Calu3 (cell line): ENCODE results near the gene ADGRV1. TPM values are rescaled to one million over a fixed set of nuclear protein-coding genes. Genes with fewer than 3 reads are reported as not detected.

Experiments used
- BruUV-seq: library from RNA; stranded (reverse); fragments of 400-500 nt; replicated peaks from 2 replicates; lab custom pipeline; 2021; lab: Mats Ljungman, UMichigan
- CTCF ChIA-PET: fragments of 300-600 bp; sonication (Branson Sonifier 250); formaldehyde crosslinking; loops from one replicate; lab custom pipeline; 2022; ENCODE audit warnings: antibody characterized with exemption; lab: Charles Lee
- DNase-seq: peaks from one replicate; pipeline ENCODE4 v3.0.0; 2022
- H3K27ac Mint-ChIP-seq: one replicate; pipeline ENCODE4 v1.8.0; 2022; ENCODE audit warnings: mixed read lengths; ENCODE audit not compliant: unreplicated experiment
- H3K27me3 Mint-ChIP-seq: one replicate; pipeline ENCODE4 v1.8.0; 2022; ENCODE audit warnings: mixed read lengths; ENCODE audit not compliant: unreplicated experiment
- H3K36me3 Mint-ChIP-seq: one replicate; pipeline ENCODE4 v1.8.0; 2022; ENCODE audit warnings: mild to moderate bottlenecking, moderate library complexity, mixed read lengths; ENCODE audit not compliant: insufficient read depth, unreplicated experiment
- H3K4me1 Mint-ChIP-seq: one replicate; pipeline ENCODE4 v1.8.0; 2022; ENCODE audit warnings: mild to moderate bottlenecking, low read depth, mixed read lengths; ENCODE audit not compliant: unreplicated experiment
- H3K4me3 Mint-ChIP-seq: one replicate; pipeline ENCODE4 v1.8.0; 2022; ENCODE audit warnings: mild to moderate bottlenecking, low read depth, moderate library complexity, mixed read lengths; ENCODE audit not compliant: unreplicated experiment
- H3K9me3 Mint-ChIP-seq: one replicate; pipeline ENCODE4 v1.8.0; 2022; ENCODE audit warnings: low read depth, mixed read lengths; ENCODE audit not compliant: unreplicated experiment
- CTCF ChIP-seq: fragments of 200-600 bp; IDR thresholded peaks from one replicate; pipeline ENCODE4 v1.8.0; 2022; ENCODE audit warnings: antibody characterized with exemption; ENCODE audit not compliant: unreplicated experiment
- intact Hi-C: fragments of 100-400 bp; cut with micrococcal nuclease; formaldehyde crosslinking; loops from one replicate; pipeline ENCODE4 v1.10.0; 2022; ENCODE audit not compliant: unreplicated experiment
- total RNA-seq: library from RNA; stranded (reverse); gene quantifications from 2 replicates; pipeline ENCODE4 v1.2.3, GENCODE V29; 2022

ADGRV1 gene
- total RNA-seq, 1 experiment from 2014 or later: 1.8 TPM

GRCh38 chr5:91006713-91007112, 448.1 kb downstream of the ADGRV1 start:
- H3K9me3 Mint-ChIP-seq: no peaks in the 10 kb centered on the region
- CTCF ChIA-PET: no interaction called here
- intact Hi-C loops: no loop called here

GRCh38 chr5:91007251-91007650, 448.7 kb downstream of the ADGRV1 start:
- no TSS peak for BruUV-seq
- no peak for TF ChIP-seq CTCF
- H3K27ac Mint-ChIP-seq: no peak overlapping the region
- H3K9me3 Mint-ChIP-seq: no peaks in the 10 kb centered on the region
- H3K4me3 Mint-ChIP-seq: no peak overlapping the region
- DNase-seq: no peak
- intact Hi-C loops: no loop called here
- CTCF ChIA-PET: no interaction called here
- no peaks in the 10 kb centered on the region for H3K36me3 Mint-ChIP-seq
- peaks cover 13% of the 10 kb centered on the region for H3K4me1 Mint-ChIP-seq
- no peaks in the 10 kb centered on the region for H3K27me3 Mint-ChIP-seq

More at GRCh38 chr5:91006713-91007112, 448.1 kb downstream of the ADGRV1 start:
- H3K27me3 Mint-ChIP-seq: no peaks in the 10 kb centered on the region
- peaks cover 13% of the 10 kb centered on the region for H3K4me1 Mint-ChIP-seq
- TF ChIP-seq CTCF: no peak
- no peaks in the 10 kb centered on the region for H3K36me3 Mint-ChIP-seq
- H3K4me3 Mint-ChIP-seq: no peak overlapping the region
- no peak for DNase-seq
- BruUV-seq: no TSS peak
- no peak overlapping the region for H3K27ac Mint-ChIP-seq

- no TSS peak for BruUV-seq
- Mint-ChIP-seq H3K4me1 (peaks cover 13% of the 10 kb centered on the region), H3K36me3 (no peaks in the 10 kb centered on the region), H3K9me3 (no peaks in the 10 kb centered on the region), H3K4me3 (no peak overlapping the region), H3K27me3 (no peaks in the 10 kb centered on the region), H3K27ac (no peak overlapping the region)
- intact Hi-C loops: no loop called here
- DNase-seq: no peak
- CTCF ChIA-PET: no interaction called here
- TF ChIP-seq CTCF: no peak
Measured at GRCh38 chr5:91007780-91008402, 449.3 kb downstream of the ADGRV1 start.

GRCh38 chr5:91010090-91010489, 451.5 kb downstream of the ADGRV1 start:
- TF ChIP-seq CTCF: no peak
- BruUV-seq: no TSS peak
- DNase-seq: no peak
- Mint-ChIP-seq H3K4me1 (peaks cover 13% of the 10 kb centered on the region), H3K27ac (no peak overlapping the region), H3K9me3 (peaks cover 4% of the 10 kb centered on the region), H3K4me3 (no peak overlapping the region), H3K36me3 (no peaks in the 10 kb centered on the region), H3K27me3 (no peaks in the 10 kb centered on the region)
- CTCF ChIA-PET: no interaction called here
- intact Hi-C loops: no loop called here
